Panc1 (cell line): ENCODE results near the gene SIRT6.

Experiments used
- POLR2AphosphoS5 ChIP-seq: IDR thresholded peaks from 2 replicates; pipeline ENCODE4 v1.6.1; 2012; ENCODE audit warnings: mild to moderate bottlenecking, low read depth, low read length, moderate library complexity
- SIN3A ChIP-seq: IDR thresholded peaks from 2 replicates; pipeline ENCODE4 v1.6.1; 2012; ENCODE audit warnings: low read depth, mild to moderate bottlenecking, low read length, moderate library complexity, borderline replicate concordance; ENCODE audit not compliant: insufficient read depth
- TF ChIP-seq, protein P1 (sequence below): fragments of 450-650 bp; IDR thresholded peaks from 2 replicates; pipeline ENCODE4 v1.5.1; 2017; ENCODE audit warnings: mild to moderate bottlenecking
- TF ChIP-seq, protein P2 (sequence below), 2 experiments: IDR thresholded peaks; 2 replicates each; pipeline ENCODE4 v1.6.1; 2011 to 2012; ENCODE audit warnings: low read depth in 2 of 2, control low read depth in 1 of 2, low read length in 1 of 2, mild to moderate bottlenecking in 1 of 2, moderate library complexity in 1 of 2; ENCODE audit not compliant: insufficient read depth in 1 of 2

- TF ChIP-seq POLR2AphosphoS5 = no peak
- TF ChIP-seq, protein P1, sequence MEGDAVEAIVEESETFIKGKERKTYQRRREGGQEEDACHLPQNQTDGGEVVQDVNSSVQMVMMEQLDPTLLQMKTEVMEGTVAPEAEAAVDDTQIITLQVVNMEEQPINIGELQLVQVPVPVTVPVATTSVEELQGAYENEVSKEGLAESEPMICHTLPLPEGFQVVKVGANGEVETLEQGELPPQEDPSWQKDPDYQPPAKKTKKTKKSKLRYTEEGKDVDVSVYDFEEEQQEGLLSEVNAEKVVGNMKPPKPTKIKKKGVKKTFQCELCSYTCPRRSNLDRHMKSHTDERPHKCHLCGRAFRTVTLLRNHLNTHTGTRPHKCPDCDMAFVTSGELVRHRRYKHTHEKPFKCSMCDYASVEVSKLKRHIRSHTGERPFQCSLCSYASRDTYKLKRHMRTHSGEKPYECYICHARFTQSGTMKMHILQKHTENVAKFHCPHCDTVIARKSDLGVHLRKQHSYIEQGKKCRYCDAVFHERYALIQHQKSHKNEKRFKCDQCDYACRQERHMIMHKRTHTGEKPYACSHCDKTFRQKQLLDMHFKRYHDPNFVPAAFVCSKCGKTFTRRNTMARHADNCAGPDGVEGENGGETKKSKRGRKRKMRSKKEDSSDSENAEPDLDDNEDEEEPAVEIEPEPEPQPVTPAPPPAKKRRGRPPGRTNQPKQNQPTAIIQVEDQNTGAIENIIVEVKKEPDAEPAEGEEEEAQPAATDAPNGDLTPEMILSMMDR = no peak
- no peak for TF ChIP-seq SIN3A
- TF ChIP-seq, protein P2, sequence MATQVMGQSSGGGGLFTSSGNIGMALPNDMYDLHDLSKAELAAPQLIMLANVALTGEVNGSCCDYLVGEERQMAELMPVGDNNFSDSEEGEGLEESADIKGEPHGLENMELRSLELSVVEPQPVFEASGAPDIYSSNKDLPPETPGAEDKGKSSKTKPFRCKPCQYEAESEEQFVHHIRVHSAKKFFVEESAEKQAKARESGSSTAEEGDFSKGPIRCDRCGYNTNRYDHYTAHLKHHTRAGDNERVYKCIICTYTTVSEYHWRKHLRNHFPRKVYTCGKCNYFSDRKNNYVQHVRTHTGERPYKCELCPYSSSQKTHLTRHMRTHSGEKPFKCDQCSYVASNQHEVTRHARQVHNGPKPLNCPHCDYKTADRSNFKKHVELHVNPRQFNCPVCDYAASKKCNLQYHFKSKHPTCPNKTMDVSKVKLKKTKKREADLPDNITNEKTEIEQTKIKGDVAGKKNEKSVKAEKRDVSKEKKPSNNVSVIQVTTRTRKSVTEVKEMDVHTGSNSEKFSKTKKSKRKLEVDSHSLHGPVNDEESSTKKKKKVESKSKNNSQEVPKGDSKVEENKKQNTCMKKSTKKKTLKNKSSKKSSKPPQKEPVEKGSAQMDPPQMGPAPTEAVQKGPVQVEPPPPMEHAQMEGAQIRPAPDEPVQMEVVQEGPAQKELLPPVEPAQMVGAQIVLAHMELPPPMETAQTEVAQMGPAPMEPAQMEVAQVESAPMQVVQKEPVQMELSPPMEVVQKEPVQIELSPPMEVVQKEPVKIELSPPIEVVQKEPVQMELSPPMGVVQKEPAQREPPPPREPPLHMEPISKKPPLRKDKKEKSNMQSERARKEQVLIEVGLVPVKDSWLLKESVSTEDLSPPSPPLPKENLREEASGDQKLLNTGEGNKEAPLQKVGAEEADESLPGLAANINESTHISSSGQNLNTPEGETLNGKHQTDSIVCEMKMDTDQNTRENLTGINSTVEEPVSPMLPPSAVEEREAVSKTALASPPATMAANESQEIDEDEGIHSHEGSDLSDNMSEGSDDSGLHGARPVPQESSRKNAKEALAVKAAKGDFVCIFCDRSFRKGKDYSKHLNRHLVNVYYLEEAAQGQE (IDR thresholded peaks at IDR 0.05; ENCODE audit: insufficient read depth in 1 of 2, low read depth in 2 of 2, low read length in 1 of 2) = no peak
These were observed 3.4 kb downstream of the SIRT6 start for GRCh38 chr19:4178990-4179389.
